Measurements from ENCODE around the gene MAP1B.

Gene MAP1B

GRCh38 chr5:72223371-72223770 lies 116.1 kb downstream of the MAP1B start:
- no peak for DNase-seq (ENCODE audit: low read depth in 2 of 2)

- DNase-seq (ENCODE audit: low read depth in 2 of 2): no peak
These were observed 117.7 kb downstream of the MAP1B start for GRCh38 chr5:72224946-72225463.

- no peak for DNase-seq (ENCODE audit: low read depth in 2 of 2)
These were observed 118.5 kb downstream of the MAP1B start for GRCh38 chr5:72225741-72226140.

- DNase-seq (ENCODE audit: low read depth in 2 of 2): no peak
These were observed 119.7 kb downstream of the MAP1B start for GRCh38 chr5:72226950-72227349.

GRCh38 chr5:72228960-72229359 lies 121.7 kb downstream of the MAP1B start:
- no peak for DNase-seq (ENCODE audit: low read depth in 2 of 2)

- no peak for DNase-seq (ENCODE audit: low read depth in 2 of 2)
These were observed 124.9 kb downstream of the MAP1B start for GRCh38 chr5:72231991-72232703.

GRCh38 chr5:72232838-72233237 lies 125.6 kb downstream of the MAP1B start:
- DNase-seq (ENCODE audit: low read depth in 2 of 2): no peak

- no peak for DNase-seq (ENCODE audit: low read depth in 2 of 2)
These were observed 126.6 kb downstream of the MAP1B start for GRCh38 chr5:72233835-72234234.

- no peak for DNase-seq (ENCODE audit: low read depth in 2 of 2)
These were observed 127.0 kb downstream of the MAP1B start for GRCh38 chr5:72234265-72234700.

GRCh38 chr5:72234868-72235267 lies 127.6 kb downstream of the MAP1B start:
- no peak for DNase-seq (ENCODE audit: low read depth in 2 of 2)

- no peak for DNase-seq (ENCODE audit: low read depth in 2 of 2)
These were observed 128.4 kb downstream of the MAP1B start for GRCh38 chr5:72235725-72236124.

GRCh38 chr5:72237415-72237814 lies 130.1 kb downstream of the MAP1B start:
- DNase-seq (ENCODE audit: low read depth in 2 of 2): no peak

GRCh38 chr5:72237879-72238278 lies 130.6 kb downstream of the MAP1B start:
- DNase-seq (ENCODE audit: low read depth in 2 of 2): no peak

GRCh38 chr5:72238712-72239445 lies 131.6 kb downstream of the MAP1B start:
- no peak for DNase-seq (ENCODE audit: low read depth in 2 of 2)

- DNase-seq (ENCODE audit: low read depth in 2 of 2): no peak
These were observed 134.2 kb downstream of the MAP1B start for GRCh38 chr5:72241346-72242003.

GRCh38 chr5:72242796-72243475 lies 135.7 kb downstream of the MAP1B start:
- no peak for DNase-seq (ENCODE audit: low read depth in 2 of 2)

GRCh38 chr5:72243706-72244105 lies 136.4 kb downstream of the MAP1B start:
- DNase-seq (ENCODE audit: low read depth in 2 of 2): no peak

GRCh38 chr5:72244862-72245371 lies 137.6 kb downstream of the MAP1B start:
- no peak for DNase-seq (ENCODE audit: low read depth in 2 of 2)

GRCh38 chr5:72245546-72245945 lies 138.3 kb downstream of the MAP1B start:
- no peak for DNase-seq (ENCODE audit: low read depth in 2 of 2)

- no peak for DNase-seq (ENCODE audit: low read depth in 2 of 2)
These were observed 138.8 kb downstream of the MAP1B start for GRCh38 chr5:72245951-72246532.

- no peak for DNase-seq (ENCODE audit: low read depth in 2 of 2)
These were observed 139.7 kb downstream of the MAP1B start for GRCh38 chr5:72246954-72247442.

Measured in stimulated activated CD8-positive, alpha-beta memory T cell treated with anti-CD3 and anti-CD28 coated beads, Interleukin-2, amount 100 ng/mL, for 48 hours (primary cell).